ENCODE measurements around the gene ZBTB20. TPM values are rescaled to one million over a fixed set of nuclear protein-coding genes. Genes with fewer than 3 reads are reported as not detected.

Gene ZBTB20
- 10 to 100 TPM; 55.5 to 89.7 (median 78.8) TPM for total RNA-seq
- polyA plus RNA-seq, result 1 to 10 TPM in 1 of 3 donors, under 1 TPM in 2; 0.32 to 2.6 (median 0.72) TPM
- long read RNA-seq, donor 1, result 0 reads
- long read RNA-seq, donor 2, result 0 reads

- TF ChIP-seq POLR2A (IDR thresholded peaks at IDR 0.05) (peak in 1 of 3 donors; percentile 57), CTCF (IDR thresholded peaks at IDR 0.05 in 8 of 11, conservative IDR thresholded peaks at IDR 0.05 in 3 of 11) (no peak), POLR2AphosphoS5 (IDR thresholded peaks at IDR 0.05) (peak; percentile 78 to 86 (median 81))
- H3K36me3 ChIP-seq, result no peaks in the 10 kb centered on the region
- peak within 1 kb of the TSS; percentile 50 to 84 (median 65) for H3K4me3 ChIP-seq
- no peaks in the 10 kb centered on the region for H3K27me3 ChIP-seq (replicated peaks in 1 of 7)
- DNase-seq, result peak; percentile 95
- peak within 1 kb of the TSS; percentile 91 to 99 (median 98) for H3K27ac ChIP-seq
- intact Hi-C loops (cut with DNase I; ENCODE audit: low total_unique reads), result no loop called here
- peaks cover 6 to 44% (median 27%) of the 10 kb centered on the region in 6 donors for H3K4me1 ChIP-seq
- H3K9me3 ChIP-seq, result peaks cover 0 to 5% (median 0%) of the 10 kb centered on the region in 8 donors
- WGBS, 5 donors, result 0 to 1% (median 1%) methylated on average over 42 to 68 of the region's 72 CpGs
Observed at GRCh38 chr3:115146418-115147328, at the start of gene ZBTB20. TSS of gene ZBTB20 (minus strand) at chr3:115147288.

GRCh38 chr3:115194476-115194875 is 47.4 kb upstream of the ZBTB20 start:
- peaks cover 0 to 33% (median 20%) of the 10 kb centered on the region in 8 donors for H3K9me3 ChIP-seq
- 94 to 98% (median 97%) methylated on average over 4 of the region's 4 CpGs for WGBS, 5 donors

GRCh38 chr3:115190747-115191146 is 43.7 kb upstream of the ZBTB20 start:
- no peak overlapping the region for H3K4me3 ChIP-seq
- no peaks in the 10 kb centered on the region for H3K27me3 ChIP-seq (replicated peaks in 1 of 7)
- TF ChIP-seq POLR2A (IDR thresholded peaks at IDR 0.05), result no peak
- no peak for TF ChIP-seq CTCF (IDR thresholded peaks at IDR 0.05 in 8 of 11, conservative IDR thresholded peaks at IDR 0.05 in 3 of 11)
- TF ChIP-seq POLR2AphosphoS5 (IDR thresholded peaks at IDR 0.05), result no peak
- peaks cover 0 to 34% (median 23%) of the 10 kb centered on the region in 8 donors for H3K9me3 ChIP-seq
- DNase-seq, result no peak
- no peaks in the 10 kb centered on the region for H3K36me3 ChIP-seq
- peaks cover 0 to 6% (median 0%) of the 10 kb centered on the region in 6 donors for H3K4me1 ChIP-seq
- intact Hi-C loops (cut with DNase I; ENCODE audit: low total_unique reads), result no loop called here
- H3K27ac ChIP-seq, result no peak overlapping the region

More at GRCh38 chr3:115194476-115194875, 47.4 kb upstream of the ZBTB20 start:
- intact Hi-C loops (cut with DNase I; ENCODE audit: low total_unique reads), result no loop called here
- Histone ChIP-seq H3K4me1 (no peaks in the 10 kb centered on the region), H3K4me3 (no peak overlapping the region), H3K27ac (no peak overlapping the region), H3K27me3 (replicated peaks in 1 of 7) (no peaks in the 10 kb centered on the region), H3K36me3 (no peaks in the 10 kb centered on the region)
- TF ChIP-seq POLR2AphosphoS5 (IDR thresholded peaks at IDR 0.05) (no peak), CTCF (IDR thresholded peaks at IDR 0.05 in 8 of 11, conservative IDR thresholded peaks at IDR 0.05 in 3 of 11) (no peak), POLR2A (IDR thresholded peaks at IDR 0.05) (no peak)
- DNase-seq, result no peak

Measured in spleen (tissue), 13 donors.